NOMO-1 treated with dmso at 0.1 percent for 144 hours (cell line): ENCODE measurements around the gene DYNLT1.
"Not testable (repeated sequence)": the region's sequence is repeated elsewhere in the genome, so short reads cannot be mapped to it uniquely, and the experiment has no call there.

Source experiments
- DNase-seq: peaks from one replicate; lab custom pipeline; 2025; ENCODE audit not compliant: unreplicated experiment; lab: John Stamatoyannopoulos, UW

DYNLT1 gene

DNA sequence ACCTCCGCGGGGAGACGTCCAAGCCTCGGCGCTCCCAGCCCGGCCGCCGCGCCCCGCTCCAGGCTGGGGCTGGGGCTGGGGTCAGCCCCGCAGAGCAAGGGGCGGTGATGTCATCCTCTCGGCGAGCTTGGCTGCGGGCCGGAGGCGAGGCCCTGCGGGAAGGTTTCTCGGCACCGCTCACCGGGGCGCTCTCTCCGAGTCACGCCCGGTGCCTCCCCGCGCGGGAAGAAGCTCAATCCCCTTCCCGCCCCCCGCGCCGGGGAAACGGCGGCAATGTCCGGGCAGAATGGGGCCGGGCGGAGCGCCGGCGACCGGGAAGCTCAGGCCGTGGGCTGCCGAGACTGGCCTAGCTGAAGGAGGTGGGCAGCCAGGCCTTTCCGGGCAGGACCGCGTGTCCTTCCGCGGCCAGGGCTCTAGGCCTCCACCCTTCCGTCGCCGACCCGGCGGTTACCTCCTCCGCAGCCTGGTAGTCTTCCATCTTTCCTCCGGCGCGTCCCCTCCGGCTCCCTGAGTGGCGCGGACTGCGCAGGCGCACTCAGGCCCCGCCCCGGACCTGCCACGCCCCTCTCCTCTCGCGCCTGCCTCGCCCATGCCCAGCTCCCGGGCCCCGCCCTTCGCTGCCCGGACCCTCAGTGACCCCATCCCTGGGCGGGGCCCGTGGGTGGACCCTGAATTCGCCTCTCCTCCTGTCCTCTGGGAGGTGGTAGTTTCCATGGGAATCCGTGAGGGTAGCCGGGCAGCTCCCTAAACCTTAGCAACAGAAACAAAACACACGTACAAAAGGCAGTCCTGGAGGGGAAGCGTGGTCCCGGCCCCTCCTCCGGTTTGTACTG, at the start of gene DYNLT1:
Gene DYNLT1, minus strand, starts transcription at position 513 of the 833 bp plus-strand sequence. Its CDS starts 35 bp downstream, at position 478.
- peak; percentile 75 for DNase-seq

GRCh38 chr6:158688860-158689259, 44.3 kb upstream of the DYNLT1 start:
- DNase-seq = no peak

DNA sequence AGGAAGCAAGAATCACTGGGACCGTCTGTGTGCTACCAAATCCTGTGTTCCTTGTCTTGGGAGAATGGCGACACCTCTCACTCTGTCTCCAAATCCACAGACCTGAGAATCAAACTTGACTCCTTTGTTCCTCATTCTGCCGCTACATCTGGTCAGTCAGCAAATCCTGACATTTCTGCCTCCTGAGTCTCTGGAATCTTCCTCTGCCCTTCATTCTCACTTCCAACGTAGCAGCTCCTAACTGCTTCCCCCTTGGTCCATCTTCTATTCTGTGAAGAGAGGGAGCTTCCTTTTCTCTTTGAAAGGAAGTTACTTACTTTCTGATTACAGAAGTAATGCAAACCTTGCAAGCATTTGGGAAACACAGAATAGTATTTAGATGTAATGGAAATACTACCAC, 43.0 kb upstream of the DYNLT1 start:
- DNase-seq = no peak

GRCh38 chr6:158686791-158687381, 42.3 kb upstream of the DYNLT1 start:
- no peak for DNase-seq

DNA sequence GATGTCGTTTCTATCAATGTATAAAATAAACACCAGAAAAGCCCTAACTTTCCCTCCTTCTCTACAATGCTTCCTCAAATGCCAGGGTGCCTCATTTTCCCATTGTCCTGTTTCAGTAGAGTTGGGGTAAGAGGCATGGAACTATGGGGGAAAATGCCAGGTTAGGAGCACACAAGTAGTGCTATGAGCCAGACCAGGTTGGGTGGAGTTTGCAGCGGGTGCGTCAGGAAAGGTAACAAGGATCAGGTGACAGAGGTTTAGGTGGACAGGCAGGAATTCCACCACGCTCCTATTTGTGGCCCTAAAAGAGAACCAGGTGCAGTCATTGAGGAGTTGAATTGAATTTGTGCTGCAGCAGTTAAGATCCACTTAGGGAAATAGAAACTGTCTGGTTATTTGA, 41.8 kb upstream of the DYNLT1 start:
- DNase-seq = no peak

- no peak for DNase-seq
These were observed 40.3 kb upstream of the DYNLT1 start for GRCh38 chr6:158684745-158685324.

GRCh38 chr6:158684311-158684710, 39.8 kb upstream of the DYNLT1 start:
- DNase-seq = no peak

DNA sequence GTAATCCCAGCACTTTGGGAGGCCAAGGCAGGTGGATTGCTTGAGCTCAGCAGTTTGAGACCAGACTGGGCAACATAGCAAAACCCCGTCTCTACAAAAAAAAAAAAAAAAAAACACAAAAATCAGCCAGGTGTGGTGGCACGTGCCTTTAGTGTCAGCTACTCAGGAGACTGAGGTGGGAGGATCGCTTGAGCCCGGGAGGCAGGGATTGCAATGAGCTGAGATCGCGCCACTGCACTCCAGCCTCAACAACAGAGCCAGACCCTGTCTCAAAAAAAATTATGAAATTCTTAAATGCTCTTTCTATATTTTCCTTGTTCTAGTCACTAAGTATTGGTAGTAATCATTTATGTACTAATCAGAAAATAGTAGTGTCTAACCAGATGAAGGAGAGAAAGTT, 35.9 kb upstream of the DYNLT1 start:
- no peak for DNase-seq

- no peak for DNase-seq
These were observed 35.5 kb upstream of the DYNLT1 start for GRCh38 chr6:158680015-158680414.

- no peak for DNase-seq
These were observed 33.5 kb upstream of the DYNLT1 start for GRCh38 chr6:158677906-158678578.

- not testable (repeated sequence) for DNase-seq
These were observed 32.6 kb upstream of the DYNLT1 start for GRCh38 chr6:158677094-158677493.

GRCh38 chr6:158674342-158675131, 30.0 kb upstream of the DYNLT1 start:
- no peak for DNase-seq

- no peak for DNase-seq
These were observed 28.2 kb upstream of the DYNLT1 start for GRCh38 chr6:158672726-158673125.

- not testable (repeated sequence) for DNase-seq
These were observed 27.6 kb upstream of the DYNLT1 start for GRCh38 chr6:158672119-158672518.

DNA sequence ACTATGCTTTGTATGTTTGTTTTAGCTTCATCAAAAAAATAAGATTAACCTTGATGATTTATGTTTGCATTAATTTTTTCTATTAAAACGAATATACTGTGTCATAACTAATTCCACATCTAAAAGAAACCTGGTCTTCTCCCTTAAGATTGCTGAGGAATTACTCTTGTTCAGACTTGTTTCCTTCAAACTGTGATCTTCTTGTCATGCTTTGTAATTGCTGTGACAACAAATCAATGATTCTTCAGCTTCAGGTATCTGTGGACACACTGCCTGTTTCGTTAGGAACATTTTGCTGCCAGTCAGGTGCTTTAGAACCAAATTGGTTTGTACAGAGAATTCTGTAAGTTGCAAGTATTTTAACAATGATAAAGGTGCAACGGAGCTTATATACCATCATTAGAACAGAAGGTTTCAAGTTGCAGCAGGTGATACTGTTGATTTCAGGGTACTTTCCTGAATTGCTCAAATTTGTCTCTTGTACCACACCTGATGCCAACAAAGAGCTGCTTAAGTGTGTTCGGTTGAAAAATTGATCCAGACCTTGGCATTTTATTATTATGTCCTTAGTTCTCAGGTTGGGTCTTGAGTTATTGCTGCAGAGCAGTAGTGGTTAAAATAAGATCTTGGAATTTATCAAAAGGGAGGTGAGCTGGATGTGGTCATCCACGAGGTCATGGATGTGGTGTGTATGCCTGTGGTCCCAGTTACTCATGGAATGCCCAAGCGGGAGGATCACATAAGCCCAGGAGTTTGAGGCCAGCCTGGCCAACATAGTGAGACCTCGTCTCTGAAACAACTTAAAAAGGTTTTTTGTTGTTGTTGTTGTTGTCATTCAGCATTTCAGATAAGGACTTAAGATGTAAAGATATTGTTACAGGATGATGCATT, 24.8 kb upstream of the DYNLT1 start:
- DNase-seq = no peak

DNA sequence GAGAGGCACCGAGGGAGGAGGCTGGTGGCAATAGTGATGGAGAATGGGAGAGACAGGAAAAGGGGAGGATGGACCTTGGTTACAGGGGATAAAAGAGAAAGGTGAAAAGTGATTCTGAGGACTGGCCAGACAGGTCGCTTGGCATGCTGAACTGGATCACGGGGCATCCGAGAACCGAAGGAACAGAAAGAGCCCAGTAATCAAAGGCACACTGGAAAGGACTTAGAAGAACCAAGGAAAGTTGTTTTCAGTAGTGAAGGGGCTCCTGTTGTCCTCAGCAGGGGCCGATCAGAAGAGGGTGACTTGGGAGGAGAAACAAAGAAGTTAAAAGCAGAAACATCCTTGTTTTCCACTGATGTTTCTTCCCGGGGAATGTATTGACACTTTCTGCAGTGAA, 24.2 kb upstream of the DYNLT1 start:
- DNase-seq = no peak

DNA sequence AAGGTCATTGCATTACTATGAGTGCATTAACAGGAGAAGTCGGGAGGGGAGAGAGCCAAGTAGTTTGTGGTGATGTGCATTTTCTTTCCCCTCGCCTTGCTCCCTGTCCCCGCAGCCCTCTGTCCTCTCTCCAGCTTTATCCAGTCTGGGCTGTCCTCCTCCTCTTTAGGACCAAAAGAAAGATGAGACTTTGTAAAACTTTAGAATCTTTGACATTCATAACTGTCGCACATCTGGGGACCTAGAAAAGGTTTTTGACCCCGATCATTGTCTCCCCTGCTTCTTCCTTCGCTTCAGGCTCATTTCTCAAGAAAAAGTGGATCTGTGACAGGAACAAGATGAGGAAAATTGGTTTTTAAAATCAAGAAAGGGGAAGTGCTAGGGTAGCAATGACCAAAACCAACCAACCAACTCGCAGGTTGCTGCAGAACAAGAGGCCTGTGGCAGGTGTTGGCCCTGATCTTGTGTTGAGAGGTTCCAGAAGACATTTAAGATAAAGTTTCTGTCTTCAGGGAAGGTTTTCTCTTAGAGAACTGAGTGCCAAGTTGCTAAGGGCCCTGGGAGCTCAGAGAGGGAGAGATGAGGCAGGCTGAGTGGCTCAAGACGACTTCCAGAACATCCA, 22.9 kb upstream of the DYNLT1 start:
- DNase-seq = no peak

GRCh38 chr6:158666628-158667359, 22.3 kb upstream of the DYNLT1 start:
- DNase-seq = peak; percentile 88

DNA sequence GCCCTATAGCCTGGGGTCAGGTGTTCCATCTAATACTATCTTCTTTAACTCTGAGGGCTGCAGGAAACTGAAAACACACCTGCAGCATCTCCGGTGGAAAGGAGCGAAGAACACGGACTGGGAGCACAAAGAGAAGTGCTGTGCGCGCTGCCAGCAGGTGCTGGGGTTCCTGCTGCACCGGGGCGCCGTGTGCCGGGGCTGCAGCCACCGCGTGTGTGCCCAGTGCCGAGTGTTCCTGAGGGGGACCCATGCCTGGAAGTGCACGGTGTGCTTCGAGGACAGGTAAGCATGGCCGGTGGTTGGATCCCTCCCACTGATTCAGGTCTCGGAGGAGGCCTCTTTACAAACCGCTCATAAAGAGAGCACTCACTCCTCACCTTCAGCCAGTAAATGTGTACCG, 20.8 kb upstream of the DYNLT1 start:
- no peak for DNase-seq
